Gastroesophageal sphincter (tissue), 3 donors: Measurements from ENCODE around the gene SLFN14.

Experiments
- CTCF ChIP-seq, 4 experiments: fragments of 200-600 bp in 2 of 4; fragments of 450-650 bp in 2 of 4; sonication (generic) in 1 of 4; IDR thresholded peaks; one replicate each; pipeline ENCODE4 v1.5.1; 2017 to 2019; ENCODE audit warnings: antibody characterized with exemption in 4 of 4, mild to moderate bottlenecking in 2 of 4, moderate library complexity in 2 of 4
- POLR2A ChIP-seq, 2 donors: fragments of 450-650 bp; IDR thresholded peaks; one replicate each; pipeline ENCODE4 v1.6.1; 2017; ENCODE audit warnings: antibody characterized with exemption in 2 of 2, mild to moderate bottlenecking in 2 of 2, moderate library complexity in 1 of 2

GRCh38 chr17:35607239-35607847 lies 46.7 kb upstream of the SLFN14 start:
- no peak for TF ChIP-seq CTCF (IDR thresholded peaks at IDR 0.05)
- no peak for TF ChIP-seq POLR2A (IDR thresholded peaks at IDR 0.05)
